ENCODE results near the gene STYX.
A peak's percentile ranks its signal among the peaks of the same experiment; 100 is the strongest.

Gene STYX

DNA sequence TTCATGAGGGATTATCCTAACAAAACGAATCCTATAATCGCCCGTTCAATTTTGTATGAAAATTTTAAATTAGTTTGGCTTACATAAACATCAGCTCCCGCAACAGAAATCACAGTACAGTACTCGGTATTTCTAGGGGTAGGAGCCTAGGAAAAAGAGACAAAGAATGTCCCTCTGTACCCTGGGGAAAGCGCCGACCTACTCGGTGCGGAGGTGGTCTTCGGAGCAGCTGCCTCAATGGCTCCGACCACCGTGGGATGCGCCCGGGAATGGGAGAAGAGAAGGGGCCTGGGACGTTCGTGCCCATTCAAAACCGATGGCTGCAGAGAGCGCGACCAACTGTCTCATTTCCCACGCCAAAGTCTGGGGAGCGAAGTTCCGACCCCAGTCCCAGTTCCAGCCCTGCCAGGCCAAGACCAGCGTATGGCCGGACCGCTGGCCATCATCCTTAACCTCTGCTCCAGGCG is 60.8 kb downstream of the STYX start:
- no peak for DNase-seq

DNA sequence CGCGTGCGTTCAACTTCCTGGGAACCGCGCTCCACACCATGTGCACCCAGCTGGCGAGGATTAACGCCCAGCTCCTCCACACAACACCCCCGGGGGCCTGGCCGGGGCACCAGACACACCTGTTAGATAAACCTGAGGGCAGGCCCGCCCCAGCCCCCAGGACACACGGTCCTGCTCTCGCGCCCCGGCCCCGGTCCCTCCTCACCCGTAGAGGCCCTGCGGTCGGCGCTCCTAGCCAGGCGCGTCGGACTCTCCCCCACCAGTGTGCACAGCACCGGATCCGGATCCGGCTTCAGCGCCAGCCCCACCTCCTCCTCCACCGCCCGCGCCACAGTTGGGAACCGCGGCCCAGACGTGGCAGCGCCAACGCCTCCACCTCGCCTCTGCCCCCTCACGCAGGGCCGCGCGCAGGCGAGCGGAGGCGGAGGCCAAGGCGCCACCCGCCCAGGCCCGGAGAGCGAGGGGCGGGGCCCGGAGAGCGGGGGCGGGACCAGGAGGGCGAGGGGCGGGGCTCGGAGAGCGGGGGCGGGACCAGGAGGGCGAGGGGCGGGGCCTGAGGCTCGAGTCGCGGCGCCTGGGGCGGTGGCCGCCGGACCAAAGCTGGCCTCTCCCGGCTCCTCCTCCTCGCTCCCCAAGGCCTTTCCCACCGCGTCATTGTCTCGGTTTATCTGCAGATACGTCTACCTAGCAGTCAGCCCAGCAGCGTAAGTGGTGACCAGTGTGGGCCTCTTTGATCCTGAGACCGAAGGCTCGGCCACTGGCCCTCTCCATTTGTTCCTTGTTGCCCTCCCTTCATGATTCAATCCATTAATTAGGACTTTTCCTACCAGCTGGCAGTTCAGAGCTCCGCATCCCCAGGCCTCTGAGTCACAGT is 61.5 kb downstream of the STYX start, which contains the start of gene GNPNAT1:
Gene GNPNAT1, minus strand, starts transcription at position 385 of the 874 bp plus-strand sequence. CDS start 6,957 bp downstream, outside the sequence.
- peak; percentile 92 for DNase-seq

DNA sequence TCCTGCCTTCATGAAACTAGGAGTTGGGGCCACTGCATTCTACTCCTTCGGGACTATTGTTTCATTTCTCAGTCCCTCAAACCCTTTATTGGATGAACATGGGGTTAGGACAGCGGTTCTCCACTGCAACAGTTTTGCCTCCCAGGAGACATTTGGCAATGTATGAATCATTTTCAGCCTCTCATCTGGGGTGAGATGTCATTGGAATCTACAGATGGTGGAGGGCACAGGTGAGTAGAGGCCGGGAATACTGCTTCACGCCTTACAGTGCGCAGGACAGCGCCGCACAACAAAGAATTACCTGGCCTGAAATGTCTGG is 62.1 kb downstream of the STYX start:
- no peak for DNase-seq

DNA sequence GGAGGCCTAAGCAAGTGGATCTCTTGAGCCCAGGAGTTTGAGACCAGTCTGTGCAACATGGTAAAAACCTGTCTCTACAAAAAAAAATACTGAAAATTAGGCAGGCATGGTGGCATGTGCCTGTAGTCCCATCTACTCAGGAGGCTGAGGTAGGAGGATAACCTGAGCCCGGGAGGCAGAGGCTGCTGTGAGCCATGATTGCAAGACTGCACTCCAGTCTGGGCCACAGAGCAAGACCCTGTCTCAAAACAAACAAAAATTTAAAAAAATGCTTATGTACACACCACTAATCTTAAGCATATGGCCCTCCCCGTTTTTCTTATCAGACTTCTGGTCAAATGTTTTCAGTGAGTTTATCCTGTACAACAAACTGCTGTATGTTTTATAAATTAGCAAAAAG is 63.1 kb downstream of the STYX start:
- no peak for DNase-seq

DNA sequence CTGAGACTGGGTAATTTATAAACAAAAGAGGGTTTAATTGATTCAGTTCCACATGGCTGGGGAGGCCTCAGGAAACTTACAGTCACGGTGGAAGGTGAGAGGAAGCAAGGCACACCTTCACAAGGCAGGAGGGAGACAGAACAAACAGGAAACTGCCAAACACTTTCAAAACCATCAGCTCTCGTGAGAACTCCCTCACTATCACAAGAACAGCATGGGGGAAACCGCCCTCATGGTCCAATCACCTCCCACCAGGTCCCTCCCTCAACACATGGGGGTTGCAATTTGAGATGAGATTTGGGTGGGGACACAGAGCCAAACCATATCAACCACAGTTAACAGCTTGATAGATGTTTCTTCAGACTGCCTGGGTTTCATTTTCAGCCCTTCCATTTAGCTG is 67.7 kb downstream of the STYX start:
- DNase-seq, result no peak

DNA sequence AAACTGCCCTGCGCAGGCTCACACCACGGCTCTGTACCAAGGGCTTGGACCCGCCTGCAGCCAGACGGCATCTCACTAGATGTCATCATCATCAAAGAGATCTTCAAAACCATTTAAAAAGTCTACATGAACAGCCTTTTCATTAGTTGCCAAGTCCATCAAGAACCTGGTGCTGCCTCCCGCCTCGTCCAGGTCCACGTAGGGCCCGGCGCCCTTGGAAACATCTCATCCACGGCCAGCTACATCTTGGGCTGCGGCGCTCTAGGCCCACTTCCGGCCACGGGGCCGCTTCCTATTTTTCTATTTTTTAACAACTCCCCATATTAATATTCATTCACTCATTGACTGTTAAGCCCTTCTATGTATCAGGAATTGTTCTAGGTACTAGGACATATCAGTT is 68.9 kb downstream of the STYX start:
- DNase-seq, result no peak

DNA sequence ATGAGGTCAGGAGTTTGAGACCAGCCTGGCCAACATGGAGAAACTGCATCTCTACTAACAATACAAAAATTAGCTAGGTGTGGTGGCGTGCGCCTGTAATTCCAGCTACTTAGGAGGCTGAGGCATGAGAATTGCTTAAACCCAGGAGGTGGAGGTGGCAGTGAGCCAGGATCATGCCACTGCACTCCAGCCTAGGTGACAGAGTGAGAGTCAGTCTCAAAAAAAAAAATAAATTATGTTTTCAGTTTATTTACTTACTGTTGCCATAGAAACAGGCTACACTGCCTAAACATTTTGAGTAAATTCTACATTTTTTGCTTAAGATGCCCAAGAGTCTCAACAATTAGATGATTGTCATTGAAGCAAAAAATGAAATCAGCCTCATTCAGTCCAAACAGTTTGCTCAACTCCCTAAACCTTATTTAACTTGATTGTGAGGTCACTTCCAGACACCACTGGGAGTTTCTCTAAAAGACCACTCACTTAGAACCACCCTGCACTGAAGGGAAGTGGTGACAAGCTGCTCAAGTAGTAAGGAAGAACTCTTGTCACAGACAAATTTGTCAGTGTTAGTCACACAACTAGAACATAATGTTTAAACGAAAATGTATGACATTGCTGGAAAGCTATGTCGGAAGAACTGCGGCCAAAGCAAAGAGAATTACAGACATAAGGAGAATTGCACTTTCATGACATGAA is 71.2 kb downstream of the STYX start:
- peak; percentile 87 for DNase-seq

DNA sequence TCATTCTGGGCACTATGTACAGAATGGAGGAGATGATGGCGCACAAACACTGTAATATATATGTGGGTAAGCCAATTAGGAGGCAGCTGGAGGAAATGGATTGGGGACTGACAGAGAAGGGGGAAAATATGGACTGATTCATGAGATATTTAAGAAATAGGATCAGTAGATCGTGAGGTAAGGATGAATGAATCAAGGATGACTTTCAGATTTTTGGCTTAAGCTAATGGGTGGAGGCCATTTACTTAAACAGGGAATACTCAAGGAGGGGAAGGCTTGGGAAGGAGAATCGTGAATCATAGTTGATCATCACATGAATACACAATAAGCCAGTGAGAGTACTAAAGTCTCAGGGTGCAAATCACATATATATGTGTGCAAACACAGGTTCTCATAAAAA is 72.6 kb downstream of the STYX start:
- peak; percentile 80 for DNase-seq

DNA sequence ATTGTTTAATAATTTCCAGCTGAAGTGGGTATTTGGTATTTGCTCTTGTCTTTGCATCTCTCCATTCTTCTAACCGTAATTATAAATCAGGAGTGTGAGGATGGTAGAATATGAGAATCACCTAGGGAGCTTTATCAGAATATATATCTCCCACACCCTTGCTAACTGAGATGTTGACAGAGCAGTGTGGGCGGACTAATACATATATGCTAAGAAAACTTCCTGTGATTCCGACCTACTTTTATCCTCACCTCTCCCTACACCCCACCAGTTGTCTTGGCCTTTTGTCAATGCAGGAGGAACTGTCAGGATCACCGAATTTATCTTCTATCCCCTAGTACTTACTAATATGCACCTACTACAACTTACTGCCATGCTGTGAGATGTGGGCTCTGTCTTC is 76.1 kb downstream of the STYX start:
- no peak for DNase-seq

DNA sequence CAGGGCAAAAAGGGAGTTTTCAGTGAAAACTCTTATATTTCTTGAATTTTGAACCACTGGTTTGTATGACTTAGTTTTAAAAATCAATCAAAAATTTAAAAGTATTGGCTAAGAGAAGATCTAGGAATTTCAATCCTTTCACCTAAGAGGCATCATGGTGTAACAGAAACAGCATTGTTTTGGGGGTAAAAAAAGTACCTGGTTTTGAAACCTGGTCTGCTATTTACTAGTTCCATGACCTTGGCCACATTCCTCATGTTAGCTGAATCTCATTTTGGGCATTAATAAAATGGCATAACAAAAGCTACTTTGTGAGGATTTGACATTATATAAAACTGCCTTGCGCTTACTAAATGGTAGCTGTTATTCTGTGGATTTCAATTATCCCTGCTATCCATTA is 78.1 kb downstream of the STYX start:
- DNase-seq, result no peak

DNA sequence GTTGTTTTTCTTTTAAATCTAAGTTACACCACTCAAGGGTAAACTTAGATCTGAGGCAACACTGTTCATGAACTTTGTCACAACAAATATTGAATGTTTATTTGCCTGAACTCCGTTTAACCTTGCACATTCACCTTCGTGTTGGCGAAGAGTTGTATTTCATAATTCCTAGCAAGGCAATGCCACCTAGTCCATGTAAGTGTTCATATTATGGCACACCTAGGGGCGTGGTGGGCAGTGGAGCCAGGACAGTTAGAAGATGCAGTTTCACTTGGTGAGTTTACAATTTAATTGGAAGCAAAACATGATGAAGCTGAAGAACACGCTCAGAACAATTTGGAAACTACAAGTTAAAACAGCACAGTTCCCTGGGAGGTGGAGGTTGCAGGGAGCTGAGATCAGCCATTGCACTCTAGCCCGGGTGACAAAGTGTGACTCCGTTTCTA is 91.9 kb downstream of the STYX start:
- DNase-seq, result no peak

DNA sequence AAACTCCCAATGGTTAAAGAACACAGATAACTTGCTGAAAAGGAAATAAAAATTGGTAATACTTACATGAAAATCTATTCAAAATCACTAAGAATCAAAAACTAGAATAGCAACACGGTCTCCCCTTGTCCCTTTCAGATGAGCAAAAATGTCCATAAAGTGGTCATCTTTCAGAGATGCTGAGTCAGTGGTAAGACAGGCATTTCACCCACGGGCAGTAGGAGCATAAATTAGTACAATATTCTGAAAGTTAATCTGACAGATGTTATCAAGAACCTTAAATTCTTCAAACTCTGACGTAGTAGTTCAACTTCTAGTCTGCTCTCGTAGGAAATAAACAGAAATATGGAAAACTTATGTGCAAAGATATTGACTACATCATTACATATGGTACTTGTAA is 94.5 kb downstream of the STYX start:
- DNase-seq, result no peak

All from fibroblast of skin of right quadriceps (primary cell).